Right lobe of liver (tissue), 6 donors: Measurements from ENCODE around the gene ADAMTS2. TPM values are rescaled to one million over a fixed set of nuclear protein-coding genes. Genes with fewer than 3 reads are reported as not detected.

ENCODE experiments used
- ATAC-seq, 4 donors: fragments of 200-7000 bp; cut with Tn5 transposase; one replicate each; pipeline ENCODE4 v1.9.1; 2020; ENCODE audit warnings: mild to moderate bottlenecking in 4 of 4, moderate library complexity in 4 of 4
- DNase-seq, 3 donors: peaks; one replicate each; pipeline ENCODE4 v3.0.0-alpha.2; 2020
- H3K27ac ChIP-seq, 3 donors: fragments of 200-600 bp; one replicate each; pipeline ENCODE4 v1.8.0; 2022
- H3K27me3 ChIP-seq, 2 donors: fragments of 200-600 bp; one replicate each; pipeline ENCODE4 v1.8.0; 2022
- H3K36me3 ChIP-seq, 4 donors: fragments of 200-600 bp; sonication (generic) in 1 of 4; one replicate each; pipeline versions ENCODE4 v1.5.1 to v1.8.0; 2017 to 2022; ENCODE audit warnings: control low read depth in 1 of 4
- H3K4me1 ChIP-seq, 4 donors: fragments of 200-600 bp; sonication (generic) in 1 of 4; one replicate each; pipeline versions ENCODE4 v1.5.1 to v1.8.0; 2017 to 2022; ENCODE audit warnings: control low read depth in 1 of 4
- H3K4me3 ChIP-seq, 3 donors: fragments of 200-600 bp; one replicate each; pipeline ENCODE4 v1.8.0; 2022
- H3K9me3 ChIP-seq, 4 donors: fragments of 200-600 bp; sonication (generic) in 1 of 4; one replicate each; pipeline versions ENCODE4 v1.5.1 to v1.8.0; 2017 to 2022; ENCODE audit warnings: control low read depth in 1 of 4
- POLR2A ChIP-seq: fragments of 450-650 bp; IDR thresholded peaks from one replicate; pipeline ENCODE4 v1.6.1; 2017; ENCODE audit warnings: antibody characterized with exemption, mild to moderate bottlenecking
- WGBS: methylation state at CpG from one replicate; pipeline ENCODE4 v1.1.6; 2018; ENCODE audit warnings: low coverage, low lambda C conversion rate; ENCODE audit not compliant: insufficient coverage; ENCODE audit errors: missing lambda C conversion rate; 5-methylcytosine and 5-hydroxymethylcytosine counted together
- intact Hi-C, 2 donors: fragments of 100-400 bp; cut with DNase I; formaldehyde crosslinking; loops; one replicate each; pipeline versions ENCODE4 v1.11.2 to v1.14.1; 2022
- total RNA-seq, 6 experiments: library from RNA; depleted of rRNA in 2 of 6; stranded (reverse); fragments of >200 nt in 2 of 6; fragmentation: NEBNext Ultra II Directional in 3 of 6; extraction: Animal tissue kit (Norgen Biotek cat#: 25700) in 3 of 6; gene quantifications; one replicate each; pipeline versions ENCODE4 v1.1.0 to v1.2.4, GENCODE V29; 2016 to 2023
- TF ChIP-seq, protein P1 (sequence below), 4 donors: fragments of 200-600 bp in 3 of 4; fragments of 450-650 bp in 1 of 4; IDR thresholded peaks; one replicate each; pipeline versions ENCODE4 v1.5.1 to v1.8.0; 2016 to 2022; ENCODE audit warnings: antibody characterized with exemption in 4 of 4, mild to moderate bottlenecking in 2 of 4
- donor health status: DM: no; HTN: yes; CAD: no.
- donor health status: DM: no; HTN: no; CAD: no.
- donor health status: DM: no; HTN: no; CAD: no.
- donor health status: DM: no; HTN: yes; CAD: no.
- donor health status: DM: no; HTN: yes; CAD: no.

Gene ADAMTS2
- total RNA-seq, 6 experiments from 2014 or later: 6.3 to 18.9 (median 13.5) TPM

DNA sequence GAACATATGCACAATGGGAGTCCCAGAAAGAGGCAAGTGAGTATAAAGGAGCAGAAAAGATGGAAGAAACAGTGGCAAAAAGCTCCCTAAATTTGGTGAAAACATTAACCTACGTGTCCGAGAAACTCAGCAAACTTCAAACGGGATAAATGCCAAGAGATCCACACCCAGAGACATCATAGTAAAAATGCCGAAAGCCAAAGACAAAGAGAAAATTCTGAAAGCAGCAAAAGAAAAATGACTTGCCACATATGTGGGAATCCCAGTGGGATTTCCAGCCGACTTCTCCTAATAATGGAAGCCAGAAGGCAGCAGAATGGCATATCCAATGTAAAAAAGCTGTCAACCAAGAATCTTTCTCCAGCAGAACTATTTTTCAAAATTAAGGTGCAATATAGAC, 101.2 kb downstream of the ADAMTS2 start:
- DNase-seq (no peak), ATAC-seq (no peak)
- intact Hi-C loops: no loop called here
- no peak overlapping the region for H3K4me3 ChIP-seq
- 44% methylated on average over 5 of the region's 5 CpGs for WGBS
- H3K27ac ChIP-seq: no peak overlapping the region
- TF ChIP-seq, protein P1, sequence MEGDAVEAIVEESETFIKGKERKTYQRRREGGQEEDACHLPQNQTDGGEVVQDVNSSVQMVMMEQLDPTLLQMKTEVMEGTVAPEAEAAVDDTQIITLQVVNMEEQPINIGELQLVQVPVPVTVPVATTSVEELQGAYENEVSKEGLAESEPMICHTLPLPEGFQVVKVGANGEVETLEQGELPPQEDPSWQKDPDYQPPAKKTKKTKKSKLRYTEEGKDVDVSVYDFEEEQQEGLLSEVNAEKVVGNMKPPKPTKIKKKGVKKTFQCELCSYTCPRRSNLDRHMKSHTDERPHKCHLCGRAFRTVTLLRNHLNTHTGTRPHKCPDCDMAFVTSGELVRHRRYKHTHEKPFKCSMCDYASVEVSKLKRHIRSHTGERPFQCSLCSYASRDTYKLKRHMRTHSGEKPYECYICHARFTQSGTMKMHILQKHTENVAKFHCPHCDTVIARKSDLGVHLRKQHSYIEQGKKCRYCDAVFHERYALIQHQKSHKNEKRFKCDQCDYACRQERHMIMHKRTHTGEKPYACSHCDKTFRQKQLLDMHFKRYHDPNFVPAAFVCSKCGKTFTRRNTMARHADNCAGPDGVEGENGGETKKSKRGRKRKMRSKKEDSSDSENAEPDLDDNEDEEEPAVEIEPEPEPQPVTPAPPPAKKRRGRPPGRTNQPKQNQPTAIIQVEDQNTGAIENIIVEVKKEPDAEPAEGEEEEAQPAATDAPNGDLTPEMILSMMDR (IDR thresholded peaks at IDR 0.05): no peak
- no peak for TF ChIP-seq POLR2A
- no peaks in the 10 kb centered on the region for H3K27me3 ChIP-seq
- no peaks in the 10 kb centered on the region for H3K36me3 ChIP-seq
- H3K4me1 ChIP-seq: no peaks in the 10 kb centered on the region
- H3K9me3 ChIP-seq: no peaks in the 10 kb centered on the region

DNA sequence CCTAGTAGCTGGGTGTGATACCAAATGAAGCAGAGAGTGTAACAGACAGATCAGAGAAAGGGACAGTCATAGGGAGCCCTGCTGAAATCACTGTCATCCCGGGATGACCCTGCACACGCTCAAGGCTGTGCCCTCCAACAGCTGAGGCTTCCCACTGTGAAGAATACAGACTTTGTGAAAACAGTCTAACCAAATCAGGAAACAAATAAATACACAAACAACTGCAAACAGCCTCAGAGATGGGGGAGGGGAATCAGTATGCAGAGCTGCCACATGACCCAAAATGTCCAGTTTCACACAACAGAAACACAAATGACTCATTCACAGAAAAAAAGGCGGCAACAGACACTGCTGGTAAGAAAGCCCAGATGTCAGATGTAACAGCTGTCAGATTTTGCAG, 101.9 kb downstream of the ADAMTS2 start:
- intact Hi-C loops: no loop called here
- H3K27ac ChIP-seq: no peak overlapping the region
- H3K36me3 ChIP-seq: no peaks in the 10 kb centered on the region
- 13% methylated on average over 3 of the region's 3 CpGs for WGBS
- H3K4me1 ChIP-seq: no peaks in the 10 kb centered on the region
- ATAC-seq: peak in 1 of 4 donors; percentile 19
- no peaks in the 10 kb centered on the region for H3K27me3 ChIP-seq
- TF ChIP-seq, protein P1 (IDR thresholded peaks at IDR 0.05): no peak
- no peak for TF ChIP-seq POLR2A
- no peaks in the 10 kb centered on the region for H3K9me3 ChIP-seq
- H3K4me3 ChIP-seq: no peak overlapping the region
- peak in 2 of 3 donors; percentile 7 to 16 for DNase-seq

DNA sequence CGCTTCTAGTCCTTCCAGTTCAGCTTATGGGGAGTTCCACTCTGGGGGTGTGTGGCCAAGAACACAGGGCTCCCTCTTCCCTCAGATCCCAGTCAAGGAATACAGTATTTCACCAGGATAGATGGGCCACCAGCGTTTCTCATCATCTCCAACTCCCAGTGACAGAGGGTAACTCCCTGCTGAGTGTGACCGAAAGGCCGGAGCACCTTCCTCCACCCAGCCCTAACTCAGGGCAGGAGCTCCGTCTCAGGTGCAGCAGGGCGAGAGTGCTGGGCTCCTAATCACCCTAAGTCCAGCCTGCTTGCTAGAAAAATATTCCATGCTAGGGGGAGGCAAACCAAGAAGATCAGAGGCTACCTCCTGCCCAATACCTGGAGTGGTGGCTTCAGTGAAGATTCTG, 102.6 kb downstream of the ADAMTS2 start:
- H3K4me3 ChIP-seq: no peak overlapping the region
- intact Hi-C loops: no loop called here
- H3K27ac ChIP-seq: no peak overlapping the region
- DNase-seq (peak in 2 of 3 donors; percentile 21 to 25), ATAC-seq (no peak)
- no peaks in the 10 kb centered on the region for H3K4me1 ChIP-seq
- TF ChIP-seq, protein P1 (IDR thresholded peaks at IDR 0.05): no peak
- no peak for TF ChIP-seq POLR2A
- no peaks in the 10 kb centered on the region for H3K27me3 ChIP-seq
- no peaks in the 10 kb centered on the region for H3K9me3 ChIP-seq
- no peaks in the 10 kb centered on the region for H3K36me3 ChIP-seq
- WGBS: 70% methylated on average over 2 of the region's 6 CpGs

DNA sequence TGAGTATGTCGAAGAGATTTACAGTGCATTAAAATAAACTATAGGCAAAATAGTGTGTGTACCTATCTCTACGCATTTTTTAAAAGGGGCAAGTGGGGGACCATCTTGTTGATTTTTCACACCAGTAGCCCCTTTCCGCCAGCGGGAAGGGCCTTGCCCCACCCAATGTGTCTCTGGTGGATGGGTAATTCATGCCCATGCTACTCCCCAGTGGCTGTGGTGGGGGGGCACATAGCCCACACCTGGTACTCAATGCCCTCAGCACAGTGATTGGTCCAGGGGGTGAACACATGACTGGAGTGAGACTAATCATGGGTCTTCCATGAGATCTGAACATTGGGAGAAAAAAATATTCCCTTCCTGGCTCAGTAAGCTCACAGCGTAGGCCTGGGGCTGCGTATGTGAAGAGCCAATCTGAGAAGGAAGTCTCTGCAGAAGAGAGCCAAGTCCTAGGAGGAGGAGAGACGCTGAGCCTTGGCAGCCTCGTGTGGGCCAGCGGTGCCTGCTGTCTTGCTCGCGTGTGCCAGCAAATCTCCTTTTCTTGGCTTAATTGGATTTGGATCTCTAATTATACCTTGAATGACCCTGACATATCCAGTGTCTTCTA, 103.4 kb downstream of the ADAMTS2 start:
- peak in 2 of 3 donors; percentile 20 to 31 for DNase-seq
- H3K4me1 ChIP-seq: no peaks in the 10 kb centered on the region
- 71% methylated on average over 9 of the region's 11 CpGs for WGBS

More for the DNA sequence above, 103.4 kb downstream of the ADAMTS2 start:
- Histone ChIP-seq H3K36me3 (no peaks in the 10 kb centered on the region), H3K4me3 (no peak overlapping the region), H3K27me3 (no peaks in the 10 kb centered on the region), H3K27ac (no peak overlapping the region), H3K9me3 (no peaks in the 10 kb centered on the region)
- intact Hi-C loops: no loop called here
- peak; percentile 28 to 58 (median 38) for ATAC-seq
- TF ChIP-seq, protein P1 (IDR thresholded peaks at IDR 0.05): no peak
- no peak for TF ChIP-seq POLR2A
